A673 (cell line): ENCODE measurements around the gene SFRP4. TPM values are rescaled to one million over a fixed set of nuclear protein-coding genes. Genes with fewer than 3 reads are reported as not detected.

Experiments used
- BruUV-seq: library from RNA; stranded (reverse); fragments of 400-500 nt; replicated peaks from 2 replicates; lab custom pipeline; 2021; lab: Mats Ljungman, UMichigan
- CTCF ChIA-PET: fragments of 300-600 bp; sonication (Branson Sonifier 250); formaldehyde crosslinking; loops from one replicate; lab custom pipeline; 2022; ENCODE audit warnings: antibody characterized with exemption; lab: Charles Lee
- POLR2A ChIA-PET: fragments of 300-600 bp; sonication (Branson Sonifier 250); formaldehyde crosslinking; loops from one replicate; lab custom pipeline; 2022; ENCODE audit warnings: antibody characterized with exemption; ENCODE audit not compliant: low non-redundant PET; lab: Charles Lee
- DNase-seq: peaks from one replicate; pipeline ENCODE4 v3.0.0-alpha.2; 2015; ENCODE audit warnings: low spot score
- H3K27ac ChIP-seq: fragments of 200-600 bp; sonication (generic); 2 replicates; pipeline ENCODE4 v1.5.1; 2016; ENCODE audit warnings: mixed run types, low read depth, mild to moderate bottlenecking, mixed read lengths, antibody characterized with exemption, low read length; ENCODE audit not compliant: poor library complexity, severe bottlenecking
- H3K27me3 ChIP-seq: fragments of 200-600 bp; sonication (generic); replicated peaks from 2 replicates; pipeline ENCODE4 v1.6.1; 2017; ENCODE audit warnings: mixed run types, low read depth, mild to moderate bottlenecking, mixed read lengths, antibody characterized with exemption, low read length; ENCODE audit not compliant: insufficient read depth, poor library complexity
- H3K36me3 ChIP-seq: fragments of 200-600 bp; sonication (generic); 2 replicates; pipeline ENCODE4 v1.6.1; 2016; ENCODE audit warnings: mixed run types, mild to moderate bottlenecking, mixed read lengths, antibody characterized with exemption, low read length; ENCODE audit not compliant: insufficient read depth, poor library complexity, severe bottlenecking
- H3K4me1 ChIP-seq: fragments of 200-600 bp; sonication (generic); 2 replicates; pipeline ENCODE4 v1.6.1; 2017; ENCODE audit warnings: mixed run types, mild to moderate bottlenecking, mixed read lengths, antibody characterized with exemption, low read length; ENCODE audit not compliant: insufficient read depth, poor library complexity, severe bottlenecking
- H3K4me3 ChIP-seq: fragments of 200-600 bp; sonication (generic); 2 replicates; pipeline ENCODE4 v1.5.1; 2016; ENCODE audit warnings: low read depth, mixed run types, mild to moderate bottlenecking, mixed read lengths, low read length; ENCODE audit not compliant: poor library complexity, severe bottlenecking
- H3K9me3 ChIP-seq: fragments of 200-600 bp; sonication (generic); 2 replicates; pipeline ENCODE4 v1.6.1; 2016; ENCODE audit warnings: mixed run types, low read depth, mild to moderate bottlenecking, mixed read lengths, antibody characterized with exemption, low read length; ENCODE audit not compliant: poor library complexity, severe bottlenecking
- EZH2 ChIP-seq: fragments of 200-600 bp; sonication (generic); IDR thresholded peaks from 2 replicates; pipeline ENCODE4 v1.6.1; 2017; ENCODE audit warnings: borderline replicate concordance, low read depth, mild to moderate bottlenecking, mixed read lengths, antibody characterized with exemption, low read length; ENCODE audit not compliant: poor library complexity, severe bottlenecking
- intact Hi-C: fragments of 100-400 bp; cut with micrococcal nuclease; formaldehyde crosslinking; loops from one replicate; pipeline ENCODE4 v1.10.0; 2022; ENCODE audit not compliant: unreplicated experiment
- total RNA-seq: library from RNA; stranded (reverse); gene quantifications from 2 replicates; pipeline ENCODE4 v1.2.3, GENCODE V29; 2021
- TF ChIP-seq, protein P1 (sequence below): fragments of 300-800, 200-600 bp; sonication (generic); conservative IDR thresholded peaks from 2 replicates; pipeline ENCODE4 v1.5.1; 2017; ENCODE audit warnings: low read depth, mild to moderate bottlenecking, antibody characterized with exemption, low read length, moderate library complexity, mixed read lengths

SFRP4 gene
- total RNA-seq, 1 experiment from 2014 or later = not detected

DNA sequence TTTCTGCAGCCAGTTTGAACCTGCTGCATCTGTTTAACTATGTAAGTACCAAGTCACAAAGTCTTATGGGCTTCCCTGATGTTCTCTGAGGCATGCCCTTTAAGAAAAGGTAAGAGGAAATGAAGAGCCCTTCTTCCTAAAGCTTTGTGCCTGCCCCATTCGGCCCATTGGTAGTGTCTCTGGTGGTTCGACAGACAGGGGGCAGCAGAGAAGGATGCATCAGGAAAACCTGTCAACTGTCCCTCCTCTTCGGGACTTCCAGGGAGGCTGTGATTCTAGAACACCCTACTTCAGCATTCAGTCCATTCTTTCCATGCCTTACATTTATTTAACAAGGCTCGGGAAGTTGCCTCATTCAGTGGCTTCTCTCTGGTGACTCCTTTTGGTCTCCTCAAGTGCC is 1.9 kb upstream of the SFRP4 start:
- intact Hi-C loops = loop anchor here (5.0 kb wide), 1 partner anchor 184 kb away; no protein-coding TSS in a partner anchor
- peaks cover 38% of the 10 kb centered on the region for H3K27me3 ChIP-seq
- ChIA-PET POLR2A (no interaction called here), CTCF (no interaction called here)
- H3K27ac ChIP-seq = no peak overlapping the region
- no peaks in the 10 kb centered on the region for H3K9me3 ChIP-seq
- no peak overlapping the region for H3K4me3 ChIP-seq
- DNase-seq = no peak
- TF ChIP-seq, protein P1, sequence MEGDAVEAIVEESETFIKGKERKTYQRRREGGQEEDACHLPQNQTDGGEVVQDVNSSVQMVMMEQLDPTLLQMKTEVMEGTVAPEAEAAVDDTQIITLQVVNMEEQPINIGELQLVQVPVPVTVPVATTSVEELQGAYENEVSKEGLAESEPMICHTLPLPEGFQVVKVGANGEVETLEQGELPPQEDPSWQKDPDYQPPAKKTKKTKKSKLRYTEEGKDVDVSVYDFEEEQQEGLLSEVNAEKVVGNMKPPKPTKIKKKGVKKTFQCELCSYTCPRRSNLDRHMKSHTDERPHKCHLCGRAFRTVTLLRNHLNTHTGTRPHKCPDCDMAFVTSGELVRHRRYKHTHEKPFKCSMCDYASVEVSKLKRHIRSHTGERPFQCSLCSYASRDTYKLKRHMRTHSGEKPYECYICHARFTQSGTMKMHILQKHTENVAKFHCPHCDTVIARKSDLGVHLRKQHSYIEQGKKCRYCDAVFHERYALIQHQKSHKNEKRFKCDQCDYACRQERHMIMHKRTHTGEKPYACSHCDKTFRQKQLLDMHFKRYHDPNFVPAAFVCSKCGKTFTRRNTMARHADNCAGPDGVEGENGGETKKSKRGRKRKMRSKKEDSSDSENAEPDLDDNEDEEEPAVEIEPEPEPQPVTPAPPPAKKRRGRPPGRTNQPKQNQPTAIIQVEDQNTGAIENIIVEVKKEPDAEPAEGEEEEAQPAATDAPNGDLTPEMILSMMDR = peak; percentile 38
- no peak for TF ChIP-seq EZH2
- BruUV-seq = no TSS peak
- peaks cover 21% of the 10 kb centered on the region for H3K4me1 ChIP-seq
- H3K36me3 ChIP-seq = no peaks in the 10 kb centered on the region

DNA sequence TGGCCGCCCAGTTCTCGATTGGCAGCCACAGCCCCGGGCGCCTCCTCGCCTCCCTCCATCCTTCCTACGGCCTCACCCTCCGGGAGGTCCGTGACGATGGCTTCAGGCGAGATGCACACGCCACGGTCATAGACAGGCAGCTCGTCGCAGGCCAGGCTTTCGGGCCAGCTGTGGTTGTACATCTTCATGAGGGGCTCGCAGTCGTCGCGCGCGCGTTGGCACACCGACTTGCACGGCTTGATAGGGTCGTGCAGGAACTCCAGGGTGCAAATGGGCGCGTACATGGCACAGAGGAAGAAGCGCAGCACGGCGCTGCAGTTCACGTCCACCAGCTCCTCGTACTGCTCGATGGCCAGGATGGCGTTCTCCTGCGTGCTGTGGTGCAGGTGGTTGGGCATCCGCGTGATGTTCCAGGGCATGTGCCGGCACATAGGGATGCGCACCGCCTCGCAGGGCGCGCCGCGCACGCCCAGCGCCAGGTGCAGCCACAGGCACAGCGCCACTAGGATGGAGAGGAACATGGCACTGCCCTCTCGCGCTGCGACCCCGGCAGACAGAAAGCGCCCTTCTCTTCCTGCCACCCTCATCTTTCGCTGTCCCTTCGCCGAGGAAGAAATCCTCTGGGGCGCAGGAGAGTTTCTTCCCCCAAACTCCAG is 472 bp downstream of the SFRP4 start:
- BruUV-seq = no TSS peak
- peaks cover 15% of the 10 kb centered on the region for H3K4me1 ChIP-seq
- POLR2A ChIA-PET = no interaction called here
- peak overlapping the region; percentile 43 for H3K4me3 ChIP-seq
- H3K36me3 ChIP-seq = no peaks in the 10 kb centered on the region
- CTCF ChIA-PET = interaction anchor here (1.5 to 1.8 kb wide), 2 partner anchors 15 to 299 kb away, joined by 4 to 7 read pairs; no protein-coding TSS in a partner anchor
- H3K27me3 ChIP-seq = peaks cover 42% of the 10 kb centered on the region
- no peak overlapping the region for H3K27ac ChIP-seq
- peak; percentile 4 for DNase-seq
- TF ChIP-seq EZH2 = peak; percentile 57
- TF ChIP-seq, protein P1 = no peak
- intact Hi-C loops = loop anchor here (5.0 kb wide), 1 partner anchor 186 kb away; no protein-coding TSS in a partner anchor
- no peaks in the 10 kb centered on the region for H3K9me3 ChIP-seq

DNA sequence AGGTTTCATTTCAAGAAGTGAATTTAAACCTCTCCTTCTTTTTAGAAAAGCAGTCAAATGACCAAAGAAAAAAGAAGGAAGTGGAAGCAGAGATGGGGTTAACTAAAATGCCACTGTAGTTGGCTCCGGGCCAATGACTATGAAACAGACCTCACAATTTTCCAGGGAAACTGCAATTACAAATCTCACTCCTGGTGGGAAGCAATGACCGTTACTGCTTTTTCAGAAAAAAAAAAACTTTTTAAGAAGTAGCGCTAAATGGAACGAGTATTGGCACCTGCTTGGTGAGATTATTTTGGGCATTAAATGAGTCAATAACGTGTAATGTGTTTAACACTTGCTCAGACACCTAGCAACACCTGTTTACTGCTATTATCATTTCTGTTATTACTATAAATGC is 1.2 kb downstream of the SFRP4 start:
- intact Hi-C loops = loop anchor here (5.0 kb wide), 1 partner anchor 187 kb away; no protein-coding TSS in a partner anchor
- BruUV-seq = no TSS peak
- H3K4me1 ChIP-seq = peaks cover 15% of the 10 kb centered on the region
- POLR2A ChIA-PET = no interaction called here
- H3K27me3 ChIP-seq = peaks cover 42% of the 10 kb centered on the region
- no peaks in the 10 kb centered on the region for H3K36me3 ChIP-seq
- TF ChIP-seq EZH2 = no peak
- TF ChIP-seq, protein P1 = no peak
- H3K27ac ChIP-seq = no peak overlapping the region
- H3K4me3 ChIP-seq = no peak overlapping the region
- H3K9me3 ChIP-seq = no peaks in the 10 kb centered on the region
- CTCF ChIA-PET = no interaction called here
- DNase-seq = no peak
